Heart right ventricle (tissue), 16 donors: Measurements from ENCODE around the gene APOL3. TPM values are rescaled to one million over a fixed set of nuclear protein-coding genes. Genes with fewer than 3 reads are reported as not detected.

Experiments used
- ATAC-seq, 8 donors: fragments of 200-7000 bp; cut with Tn5 transposase; one replicate each; pipeline ENCODE4 v1.9.1; 2020; ENCODE audit warnings: mild to moderate bottlenecking in 8 of 8, moderate library complexity in 8 of 8, moderate number of reproducible peaks in 1 of 8
- DNase-seq, 2 donors: peaks; one replicate each; pipeline ENCODE4 v3.0.0-alpha.2; 2020
- H3K27ac ChIP-seq, 10 donors: fragments of 200-600 bp; sonication (generic) in 2 of 10; one replicate each; pipeline versions ENCODE4 v1.5.0 to v1.8.0; 2020 to 2022; ENCODE audit warnings: mild to moderate bottlenecking in 3 of 10
- H3K27me3 ChIP-seq, 7 donors: fragments of 200-600 bp; one replicate each; pipeline ENCODE4 v1.8.0; 2021 to 2022; ENCODE audit warnings: mild to moderate bottlenecking in 2 of 7
- H3K36me3 ChIP-seq, 9 donors: fragments of 200-600 bp; sonication (generic) in 1 of 9; one replicate each; pipeline versions ENCODE4 v1.5.0 to v1.8.0; 2020 to 2022; ENCODE audit warnings: mild to moderate bottlenecking in 2 of 9
- H3K4me1 ChIP-seq, 9 donors: fragments of 200-600 bp; sonication (generic) in 1 of 9; one replicate each; pipeline versions ENCODE4 v1.5.0 to v1.8.0; 2020 to 2022; ENCODE audit warnings: mild to moderate bottlenecking in 4 of 9
- H3K4me3 ChIP-seq, 10 donors: fragments of 200-600 bp; sonication (generic) in 2 of 10; one replicate each; pipeline versions ENCODE4 v1.5.0 to v1.8.0; 2020 to 2022; ENCODE audit warnings: mild to moderate bottlenecking in 7 of 10, moderate library complexity in 2 of 10
- H3K9me3 ChIP-seq, 11 donors: fragments of 200-600 bp in 10 of 11; sonication (generic) in 2 of 11; one replicate each; pipeline versions ENCODE4 v1.5.0 to v1.8.0; 2013 to 2022; ENCODE audit warnings: mild to moderate bottlenecking in 2 of 11, control low read depth in 1 of 11, moderate library complexity in 1 of 11
- WGBS, 2 donors: extraction: QIAGEN DNeasy Blood & Tissue Kit; methylation state at CpG; one replicate each; pipeline ENCODE4 v1.1.7; 2013; ENCODE audit warnings: inconsistent platforms in 1 of 2; 5-methylcytosine and 5-hydroxymethylcytosine counted together
- intact Hi-C, 10 donors: fragments of 100-400 bp; cut with DNase I; formaldehyde crosslinking; loops; one replicate each; pipeline versions ENCODE4 v1.11.1 to v1.14.2; 2022
- polyA plus RNA-seq, 2 donors: library from polyadenylated mRNA; stranded (reverse); fragments of 200-250 nt; gene quantifications; one replicate each; pipeline ENCODE4 v1.2.3, GENCODE V29; 2013
- total RNA-seq, 10 donors: library from RNA; stranded (reverse); fragmentation: NEBNext Ultra II Directional in 3 of 10; extraction: Animal tissue kit (Norgen Biotek cat#: 25700) in 3 of 10; gene quantifications; one replicate each; pipeline versions ENCODE4 v1.2.1 to v1.2.4, GENCODE V29; 2021 to 2023
- TF ChIP-seq, protein P1 (sequence below), 9 donors: fragments of 200-600 bp; sonication (generic) in 2 of 9; IDR thresholded peaks; one replicate each; pipeline versions ENCODE4 v1.5.0 to v1.8.0; 2021 to 2022; ENCODE audit warnings: antibody characterized with exemption in 9 of 9, mild to moderate bottlenecking in 5 of 9, moderate library complexity in 1 of 9
- donor health status: Arrhythmogenic right ventricular cardiomyopathy.
- donor health status: ischemic (EF 13 %, LVEDD 7.1; RV severe dilation, severe dysfunction).
- donor health status: healthy with polysubstance abuse.
- donor health status: DM: no; HTN: yes; CAD: no.
- donor health status: DM: no; HTN: no; CAD: no.
- donor health status: ischemic (EF 25% LVEDD 6.9; RV normal size, moderate dysfunction).
- donor health status: ischemic (EF 25% LVEDD 5.7; RV mildly dilated, moderate dysfunction).
- donor health status: healthy.
- donor health status: DM: yes; HTN: yes; CAD: no.
- donor health status: Ischemic cardiomyopathy.
- donor health status: ischemic (EF 35%, LVEDD 5.7; RV mildly dilated, moderate dysfunction).
- donor health status: nonischemic (EF 11% LVEDD 7.7; RV severe dilation, severe dysfunction).
- donor health status: DM: yes; HTN: yes; CAD: no.
- donor health status: PGD.
- donor health status: ischemic (EF 29% LVEDD 5.4; RV normal size, mild dysfunction).
- donor health status: nonischemic (EF 23%, LVEDD 6.1; RV moderate dilation, normal function).

The APOL3 gene
- total and polyA plus RNA-seq, 12 donors: 17.1 to 65.9 (median 24.6) TPM

DNA sequence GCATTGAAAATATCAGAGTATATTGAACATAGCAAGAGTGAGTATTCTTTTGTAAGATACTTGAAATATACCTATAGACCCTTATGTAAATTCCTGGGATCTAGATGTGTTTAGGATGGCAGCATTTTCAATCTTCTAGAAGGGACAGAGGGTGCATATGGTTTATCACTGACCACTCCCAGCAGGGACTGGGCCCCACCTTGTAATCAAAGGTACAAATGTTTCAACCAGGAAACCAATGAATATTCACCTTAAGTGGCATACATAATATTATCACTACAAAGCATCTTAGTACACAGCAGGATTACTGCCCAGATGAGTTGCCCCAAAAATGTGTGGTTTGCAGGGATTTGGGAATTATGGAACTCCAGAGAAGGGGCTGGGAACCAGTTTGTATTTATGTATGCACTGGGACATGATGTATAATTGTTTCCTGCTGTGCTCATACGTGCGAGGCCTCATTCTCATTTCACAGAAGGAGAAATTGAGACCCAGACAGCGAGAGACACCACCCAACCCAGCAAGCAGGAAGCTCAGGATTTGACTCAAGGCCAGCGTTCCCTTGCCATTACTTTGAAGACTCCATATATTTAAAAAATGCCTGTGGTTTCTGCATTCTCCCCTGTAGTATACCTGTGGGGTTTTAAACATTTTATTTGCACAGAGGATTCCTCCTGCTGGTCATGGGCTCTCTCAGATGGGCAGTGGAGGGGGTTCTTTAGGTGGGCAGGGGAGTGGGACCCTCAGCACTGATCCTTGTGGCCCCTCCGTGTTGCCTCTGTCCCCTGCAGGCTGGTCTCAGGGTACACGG, 35.9 kb upstream of the APOL3 start:
- 46 to 56% methylated on average over 6 of the region's 6 CpGs for WGBS, 2 donors
- Histone ChIP-seq H3K36me3 (peaks cover 0 to 30% (median 0%) of the 10 kb centered on the region in 9 donors), H3K4me3 (no peak overlapping the region), H3K9me3 (no peaks in the 10 kb centered on the region), H3K4me1 (peaks cover 3 to 81% (median 53%) of the 10 kb centered on the region in 9 donors), H3K27ac (peak overlapping the region in 9 of 10 donors; percentile 11 to 81 (median 66)), H3K27me3 (no peaks in the 10 kb centered on the region)
- ATAC-seq (no peak), DNase-seq (no peak)
- intact Hi-C loops: loop anchor here in 9 of 10 donors (5.0 to 10.0 kb wide), 8 partner anchors 41 to 288 kb away; partner anchors contain the start of genes APOL2 (in 5 of the 9) and TXN2 (in 3 of the 9)
- TF ChIP-seq, protein P1, sequence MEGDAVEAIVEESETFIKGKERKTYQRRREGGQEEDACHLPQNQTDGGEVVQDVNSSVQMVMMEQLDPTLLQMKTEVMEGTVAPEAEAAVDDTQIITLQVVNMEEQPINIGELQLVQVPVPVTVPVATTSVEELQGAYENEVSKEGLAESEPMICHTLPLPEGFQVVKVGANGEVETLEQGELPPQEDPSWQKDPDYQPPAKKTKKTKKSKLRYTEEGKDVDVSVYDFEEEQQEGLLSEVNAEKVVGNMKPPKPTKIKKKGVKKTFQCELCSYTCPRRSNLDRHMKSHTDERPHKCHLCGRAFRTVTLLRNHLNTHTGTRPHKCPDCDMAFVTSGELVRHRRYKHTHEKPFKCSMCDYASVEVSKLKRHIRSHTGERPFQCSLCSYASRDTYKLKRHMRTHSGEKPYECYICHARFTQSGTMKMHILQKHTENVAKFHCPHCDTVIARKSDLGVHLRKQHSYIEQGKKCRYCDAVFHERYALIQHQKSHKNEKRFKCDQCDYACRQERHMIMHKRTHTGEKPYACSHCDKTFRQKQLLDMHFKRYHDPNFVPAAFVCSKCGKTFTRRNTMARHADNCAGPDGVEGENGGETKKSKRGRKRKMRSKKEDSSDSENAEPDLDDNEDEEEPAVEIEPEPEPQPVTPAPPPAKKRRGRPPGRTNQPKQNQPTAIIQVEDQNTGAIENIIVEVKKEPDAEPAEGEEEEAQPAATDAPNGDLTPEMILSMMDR (IDR thresholded peaks at IDR 0.05): no peak

DNA sequence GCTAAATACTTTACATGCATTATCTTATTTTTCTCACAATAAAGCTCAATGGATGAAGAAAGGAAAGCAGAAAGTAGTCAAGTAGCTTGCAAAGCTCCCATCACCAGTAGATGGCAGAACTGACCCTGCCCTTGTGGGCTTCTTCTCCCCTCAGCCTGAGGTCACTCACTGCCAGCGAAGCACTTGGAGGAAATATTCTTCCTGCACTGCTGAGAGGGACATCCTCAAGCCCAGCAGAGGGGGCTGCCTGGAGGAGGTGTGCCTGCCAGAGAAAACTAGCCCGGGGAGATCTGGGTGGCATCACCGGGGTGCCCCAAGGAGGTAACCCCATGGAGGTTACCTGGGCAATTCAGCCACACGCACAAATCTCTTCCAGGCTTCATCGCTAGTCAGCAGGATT, 34.4 kb upstream of the APOL3 start:
- peak overlapping the region in 1 of 10 donors; percentile 19 for H3K27ac ChIP-seq
- H3K4me1 ChIP-seq: peaks cover 3 to 75% (median 53%) of the 10 kb centered on the region in 9 donors
- DNase-seq (peak; percentile 40 to 75), ATAC-seq (peak; percentile 39 to 65 (median 59))
- intact Hi-C loops: loop anchor here in 9 of 10 donors (1.0 to 10.0 kb wide), 11 partner anchors 26 to 290 kb away; partner anchors contain the start of genes APOL2 (in 6 of the 9) and TXN2 (in 3 of the 9)
- peaks cover 0 to 36% (median 0%) of the 10 kb centered on the region in 9 donors for H3K36me3 ChIP-seq
- TF ChIP-seq, protein P1 (IDR thresholded peaks at IDR 0.05): peak; percentile 50 to 88 (median 82)
- 50 to 54% methylated on average over 5 of the region's 5 CpGs for WGBS, 2 donors
- no peaks in the 10 kb centered on the region for H3K27me3 ChIP-seq
- H3K9me3 ChIP-seq: no peaks in the 10 kb centered on the region
- H3K4me3 ChIP-seq: no peak overlapping the region

DNA sequence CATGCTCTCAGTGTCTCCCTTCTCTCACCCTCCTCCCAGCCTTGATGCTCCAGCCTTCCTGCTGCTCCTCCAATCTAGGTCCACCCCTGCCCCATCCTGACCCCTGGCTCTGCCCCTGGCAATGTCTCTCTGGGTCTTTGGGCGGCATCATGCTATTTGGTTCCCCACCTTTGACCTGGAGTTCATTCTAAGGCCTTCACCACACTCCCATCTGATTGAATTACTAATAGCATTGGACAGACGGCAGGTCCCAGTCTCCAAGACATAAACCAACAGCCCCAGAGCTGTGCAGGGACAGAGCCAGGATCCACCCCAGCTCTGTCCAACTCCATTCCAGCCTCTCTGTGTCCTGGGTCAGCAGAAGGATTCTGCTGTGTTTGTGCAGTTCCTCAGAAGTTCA, 33.8 kb upstream of the APOL3 start:
- intact Hi-C loops: loop anchor here in 7 of 10 donors (2.0 to 10.0 kb wide), 5 partner anchors 26 to 290 kb away; partner anchors contain the start of genes TXN2 (in 3 of the 7) and APOL2 (in 1 of the 7)
- 81 to 84% methylated on average over 2 of the region's 2 CpGs for WGBS, 2 donors
- no peak for DNase-seq
- TF ChIP-seq, protein P1 (IDR thresholded peaks at IDR 0.05): no peak
- Histone ChIP-seq H3K9me3 (no peaks in the 10 kb centered on the region), H3K36me3 (peaks cover 0 to 36% (median 0%) of the 10 kb centered on the region in 9 donors), H3K27ac (no peak overlapping the region), H3K4me3 (no peak overlapping the region), H3K4me1 (peaks cover 3 to 69% (median 49%) of the 10 kb centered on the region in 9 donors), H3K27me3 (no peaks in the 10 kb centered on the region)
- no peak for ATAC-seq

DNA sequence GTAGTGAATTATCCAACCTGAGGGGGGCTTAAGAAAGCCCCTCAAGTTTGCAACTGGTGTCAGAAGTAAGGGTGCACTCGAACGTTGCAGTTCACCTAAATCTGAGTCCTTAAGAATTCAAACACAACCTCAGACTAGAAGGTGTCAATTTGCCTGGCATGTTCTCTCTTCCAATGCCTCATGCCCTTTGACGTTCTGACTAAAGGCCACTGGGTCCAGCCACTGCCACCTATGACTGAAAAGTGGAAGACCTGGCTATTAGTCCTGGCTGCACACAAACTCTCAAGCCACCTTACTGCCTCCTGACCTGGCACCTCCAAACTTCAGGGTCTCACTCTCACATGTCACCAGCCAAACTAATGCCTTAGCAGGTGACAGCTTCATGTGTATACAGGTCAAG, 33.0 kb upstream of the APOL3 start:
- Histone ChIP-seq H3K27me3 (no peaks in the 10 kb centered on the region), H3K9me3 (no peaks in the 10 kb centered on the region), H3K4me3 (no peak overlapping the region), H3K36me3 (peaks cover 0 to 36% (median 0%) of the 10 kb centered on the region in 9 donors), H3K27ac (peak overlapping the region in 1 of 10 donors; percentile 81), H3K4me1 (peaks cover 3 to 62% (median 44%) of the 10 kb centered on the region in 9 donors)
- ATAC-seq (no peak), DNase-seq (no peak)
- intact Hi-C loops: loop anchor here in 7 of 10 donors (5.0 to 10.0 kb wide), 4 partner anchors 44 to 291 kb away; partner anchors contain the start of genes TXN2 (in 3 of the 7) and APOL2 (in 1 of the 7)
- WGBS, 2 donors: 61 to 82% methylated on average over 3 of the region's 3 CpGs
- TF ChIP-seq, protein P1 (IDR thresholded peaks at IDR 0.05): no peak
